ENCODE measurements around the gene KCNQ1.

KCNQ1 gene

DNA sequence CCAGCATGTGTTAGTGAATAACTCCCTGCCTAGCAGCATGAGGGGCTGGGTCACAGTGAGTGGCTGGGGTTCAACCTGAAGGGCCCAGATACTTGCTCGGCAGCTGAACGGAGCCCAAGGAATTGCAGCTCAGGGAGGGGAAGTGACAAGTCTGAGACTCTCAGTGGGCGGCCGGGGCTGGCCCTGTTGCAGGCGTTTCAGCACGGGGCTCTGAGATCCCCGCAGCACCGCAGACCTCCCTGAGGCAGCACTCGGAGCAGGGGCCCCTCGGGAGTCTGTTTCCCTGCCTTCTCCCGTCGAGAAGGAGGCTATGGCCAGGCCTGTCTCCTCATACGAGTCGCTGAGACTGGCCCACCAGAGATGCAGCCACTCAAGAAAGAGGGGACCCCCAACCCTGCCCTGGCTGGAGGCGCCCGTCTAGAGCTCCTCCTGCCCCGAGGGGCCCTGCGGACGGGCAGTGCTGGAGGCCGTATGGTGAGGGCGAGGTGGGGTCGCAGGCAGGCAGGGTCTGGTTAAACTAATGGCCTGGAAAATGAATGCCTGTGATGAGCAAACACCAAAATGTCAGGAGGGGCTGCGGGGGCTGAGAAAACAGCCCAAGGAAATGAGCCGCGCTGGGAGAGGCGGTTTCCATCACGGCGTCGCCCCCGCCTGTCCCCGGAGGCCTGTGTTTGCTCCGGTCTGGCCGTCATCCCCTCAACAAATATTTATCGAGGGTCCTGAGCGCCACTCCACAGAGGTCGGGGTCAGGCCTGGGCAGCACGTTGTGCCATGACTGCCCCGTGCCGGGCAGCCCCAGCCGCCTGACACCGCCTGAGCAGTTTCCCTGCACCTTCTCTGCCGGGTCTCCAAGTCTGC, 35.0 kb upstream of the KCNQ1 start:
- H3K4me3 ChIP-seq (ENCODE audit: low read length) = no peak overlapping the region
- DNase-seq (ENCODE audit: low read depth, low spot score) = no peak

DNA sequence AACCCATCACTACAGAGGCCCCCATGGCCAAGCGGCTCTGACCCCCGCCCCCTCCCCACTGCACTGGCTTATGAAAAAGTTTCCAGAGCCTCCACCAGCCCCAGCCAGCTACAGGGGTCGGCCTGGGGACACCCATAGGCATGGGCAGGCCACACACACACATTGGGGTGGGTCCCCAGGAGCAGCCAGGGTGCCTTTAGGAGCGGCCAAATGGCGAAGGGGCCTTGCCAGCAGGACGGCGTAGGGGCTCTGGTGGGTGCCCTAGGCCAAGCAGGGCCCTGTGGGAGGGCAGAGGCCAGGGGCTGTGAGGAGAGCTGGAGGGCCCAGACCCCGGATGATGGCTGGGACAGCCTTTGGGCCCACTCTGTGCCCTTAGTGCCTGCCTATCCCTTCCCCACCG, 34.2 kb upstream of the KCNQ1 start:
- H3K4me3 ChIP-seq (ENCODE audit: low read length) = no peak overlapping the region
- DNase-seq (ENCODE audit: low read depth, low spot score) = no peak

- no peak overlapping the region for H3K4me3 ChIP-seq (ENCODE audit: low read length)
Measured at GRCh38 chr11:2411446-2412305, 33.1 kb upstream of the KCNQ1 start.

GRCh38 chr11:2412323-2412722, 32.5 kb upstream of the KCNQ1 start:
- H3K4me3 ChIP-seq (ENCODE audit: low read length) = no peak overlapping the region
- DNase-seq (ENCODE audit: low read depth, low spot score) = no peak

More at GRCh38 chr11:2411446-2412305, 33.1 kb upstream of the KCNQ1 start:
- DNase-seq (ENCODE audit: low read depth, low spot score) = no peak

DNA sequence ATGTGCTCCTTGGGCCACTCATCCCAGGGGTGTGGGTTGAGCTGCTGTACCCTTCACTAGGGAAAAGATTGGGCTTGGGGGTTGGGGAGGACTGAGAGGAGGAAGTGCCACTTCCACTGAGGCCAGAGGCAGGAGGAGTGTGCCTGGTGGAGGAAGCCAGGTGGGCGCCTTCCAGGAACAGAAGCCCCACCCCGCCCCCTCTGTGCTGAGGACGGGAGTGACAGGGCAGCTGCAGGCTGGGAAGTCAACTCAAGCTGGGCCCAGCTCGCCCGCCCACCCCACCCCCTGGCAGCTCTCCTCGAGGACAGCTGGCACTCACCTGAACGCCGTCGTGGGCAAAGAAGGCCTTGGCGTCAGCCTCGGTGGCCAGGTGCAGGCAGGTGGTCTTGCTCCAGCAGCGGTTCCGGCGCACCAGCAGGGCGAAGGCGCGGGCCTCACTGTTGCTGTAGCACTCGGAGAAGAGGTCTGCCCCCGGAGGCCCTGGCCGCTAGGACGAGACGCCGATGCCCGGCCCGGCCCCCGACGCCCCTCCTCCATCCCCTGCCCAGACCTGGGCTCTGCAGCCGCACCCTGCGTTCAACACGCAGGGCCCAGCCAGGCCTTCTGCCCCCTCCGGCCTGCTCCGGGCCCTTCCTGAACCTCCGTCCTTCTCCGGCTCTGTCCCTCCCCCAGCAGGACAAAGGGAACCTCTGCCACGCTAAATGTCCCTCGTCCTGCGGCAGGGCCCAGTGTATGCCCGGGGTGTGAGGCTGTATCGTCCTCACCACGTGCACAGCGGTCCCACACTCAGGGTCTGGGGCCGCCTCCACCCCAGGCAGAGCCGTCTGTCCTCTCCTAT, 30.8 kb upstream of the KCNQ1 start:
- H3K4me3 ChIP-seq (ENCODE audit: low read length) = no peak overlapping the region
- DNase-seq (ENCODE audit: low read depth, low spot score) = no peak

DNA sequence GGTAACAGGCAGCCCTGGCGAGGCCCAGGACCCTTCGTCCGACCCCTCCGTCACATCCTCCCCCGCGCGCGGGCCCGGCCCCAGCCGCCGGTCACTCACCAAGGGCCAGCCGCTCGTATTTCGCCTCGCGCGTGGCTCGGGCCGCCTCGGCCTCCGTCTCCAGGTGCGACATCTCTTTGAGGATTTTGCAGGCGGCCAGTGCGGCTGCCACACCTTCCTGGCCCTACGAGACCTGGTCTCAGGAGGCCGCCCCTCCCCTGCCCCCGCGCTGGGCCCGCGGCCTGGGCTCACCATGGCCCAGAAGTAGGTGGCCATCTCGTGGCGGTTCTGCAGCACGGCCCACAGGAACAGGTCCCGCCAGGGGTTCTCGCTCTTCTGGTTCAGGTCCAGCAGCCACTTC, 30.2 kb upstream of the KCNQ1 start:
- no peak for DNase-seq (ENCODE audit: low read depth, low spot score)
- H3K4me3 ChIP-seq (ENCODE audit: low read length) = no peak overlapping the region

- H3K4me3 ChIP-seq (ENCODE audit: low read length) = no peak overlapping the region
Measured at GRCh38 chr11:2415171-2415570, 29.6 kb upstream of the KCNQ1 start.

DNA sequence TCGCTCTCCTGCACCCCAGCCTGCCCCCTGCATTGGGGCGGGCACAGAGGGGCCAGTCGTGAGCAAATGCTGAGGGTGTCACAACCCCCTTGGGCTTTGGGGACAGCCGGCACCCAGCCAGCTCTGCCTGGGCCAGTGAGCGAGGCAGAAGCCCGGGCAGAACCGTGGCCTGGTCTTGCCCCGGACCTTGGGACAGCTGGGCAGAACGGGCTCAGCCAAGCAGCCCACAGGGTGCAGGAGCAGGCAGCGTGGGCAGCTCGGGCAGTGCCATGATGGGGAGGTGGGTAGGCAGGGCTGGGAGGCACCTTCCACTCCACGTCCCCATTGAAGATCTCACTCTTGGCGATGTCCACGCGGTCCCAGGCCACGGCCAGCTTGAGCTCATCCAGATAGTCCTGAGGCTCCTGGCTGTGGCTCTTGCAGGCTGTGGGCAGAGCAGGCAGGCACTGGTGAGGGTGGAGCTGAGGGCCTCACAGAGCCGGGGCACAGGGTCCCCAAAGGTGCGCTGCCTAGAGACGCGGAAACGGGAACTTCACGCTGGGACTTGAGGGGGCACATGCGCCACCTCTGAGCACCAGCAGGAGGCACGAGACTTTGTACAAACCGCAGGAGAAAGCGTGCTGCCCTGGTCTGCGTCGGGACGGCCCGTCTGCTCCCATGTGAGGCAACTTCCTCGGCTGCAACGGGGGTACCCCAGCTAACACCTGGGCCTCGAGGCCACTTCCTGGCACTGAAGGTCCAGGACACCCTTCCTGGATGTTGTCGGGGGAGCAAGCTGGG, 29.0 kb upstream of the KCNQ1 start:
- no peak for DNase-seq (ENCODE audit: low read depth, low spot score)
- no peak overlapping the region for H3K4me3 ChIP-seq (ENCODE audit: low read length)

More at GRCh38 chr11:2415171-2415570, 29.6 kb upstream of the KCNQ1 start:
- DNase-seq (ENCODE audit: low read depth, low spot score) = no peak

GRCh38 chr11:2416765-2417164, 28.0 kb upstream of the KCNQ1 start:
- no peak overlapping the region for H3K4me3 ChIP-seq (ENCODE audit: low read length)
- no peak for DNase-seq (ENCODE audit: low read depth, low spot score)

DNA sequence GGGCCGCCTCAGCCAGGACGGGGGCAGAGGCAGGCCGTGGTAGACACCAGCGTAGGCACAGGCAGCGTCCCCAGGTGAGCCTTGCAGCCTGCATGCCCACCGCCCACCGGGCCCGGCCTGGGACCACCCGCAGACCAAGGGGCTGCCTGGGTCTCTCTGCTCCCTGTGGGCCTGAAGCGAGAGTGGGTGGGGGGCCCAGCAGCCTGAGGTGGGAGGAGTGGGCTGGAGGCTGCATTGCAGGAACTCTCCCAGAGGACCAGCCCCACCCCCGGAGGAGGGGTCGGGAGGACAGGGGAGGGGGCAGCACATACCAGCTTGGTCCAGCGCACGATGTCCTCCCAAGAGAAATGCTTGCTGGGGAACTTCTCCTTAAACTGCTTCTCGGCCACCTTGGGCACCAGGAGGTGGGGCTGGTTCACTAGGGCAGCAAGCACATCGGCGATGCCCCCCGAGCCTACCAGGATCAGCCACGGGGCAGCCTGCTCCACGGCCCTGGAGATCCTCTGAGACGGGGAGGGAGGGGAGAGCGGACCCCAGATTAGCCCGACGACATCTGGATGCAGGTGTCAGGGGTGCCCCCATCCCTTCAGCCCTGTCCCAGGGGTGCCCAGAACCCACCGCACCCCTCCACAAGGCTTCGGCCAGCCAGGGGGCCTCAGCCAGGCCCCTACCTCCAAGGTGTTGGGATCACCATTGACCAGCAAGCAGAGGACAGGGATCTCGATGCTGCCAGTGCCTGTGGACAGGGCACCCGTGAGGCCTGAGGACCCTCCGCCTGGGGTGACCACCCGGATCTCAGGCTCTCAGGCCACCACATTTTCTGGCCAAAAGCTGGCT, 26.7 kb upstream of the KCNQ1 start:
- no peak for DNase-seq (ENCODE audit: low read depth, low spot score)

GRCh38 chr11:2418693-2419360, 26.0 kb upstream of the KCNQ1 start:
- peak; percentile 45 for DNase-seq (ENCODE audit: low read depth, low spot score)
- H3K4me3 ChIP-seq (ENCODE audit: low read length) = no peak overlapping the region

More for the DNA sequence above, 26.7 kb upstream of the KCNQ1 start:
- no peak overlapping the region for H3K4me3 ChIP-seq (ENCODE audit: low read length)

- H3K4me3 ChIP-seq (ENCODE audit: low read length) = no peak overlapping the region
- DNase-seq (ENCODE audit: low read depth, low spot score) = peak; percentile 45
Measured at GRCh38 chr11:2419638-2420501, 24.9 kb upstream of the KCNQ1 start.

DNA sequence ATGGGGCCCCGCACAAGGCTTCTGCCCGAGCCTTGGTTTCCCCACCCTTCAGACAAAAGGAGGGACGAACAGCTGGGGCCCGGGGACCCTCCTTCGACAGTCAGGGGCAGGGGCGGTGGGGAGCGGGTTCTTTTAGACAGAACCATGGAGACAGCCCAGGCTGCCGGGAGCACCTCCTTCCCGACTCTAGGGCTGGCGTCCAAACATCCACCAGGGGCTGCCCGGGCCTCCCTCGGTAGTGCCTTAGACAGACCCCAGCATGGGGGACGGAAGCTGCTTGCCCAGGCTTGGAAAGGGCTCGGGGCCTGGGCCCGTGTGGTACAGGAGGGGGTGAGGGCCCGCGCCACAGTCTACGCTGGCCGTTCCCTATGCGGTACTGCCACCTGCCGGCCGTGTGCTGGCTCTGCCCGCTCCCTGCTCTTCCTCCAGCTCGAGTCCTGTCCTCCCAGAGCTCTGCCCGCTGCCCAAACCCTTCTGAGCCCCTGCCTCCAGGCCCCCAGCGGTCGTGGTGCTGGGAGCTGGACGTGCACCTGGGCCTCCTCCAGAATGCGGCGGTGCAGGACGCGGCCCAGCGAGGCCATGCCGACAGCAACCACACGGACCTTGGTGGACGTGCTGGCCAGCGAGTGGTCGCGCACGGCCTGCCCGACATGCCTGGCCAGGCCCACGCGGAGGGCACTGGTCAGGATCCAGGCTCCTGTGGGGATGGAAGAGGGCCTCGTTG, 24.1 kb upstream of the KCNQ1 start:
- no peak overlapping the region for H3K4me3 ChIP-seq (ENCODE audit: low read length)
- peak; percentile 39 for DNase-seq (ENCODE audit: low read depth, low spot score)

- H3K4me3 ChIP-seq (ENCODE audit: low read length) = no peak overlapping the region
- DNase-seq (ENCODE audit: low read depth, low spot score) = no peak
Measured at GRCh38 chr11:2421226-2421994, 23.4 kb upstream of the KCNQ1 start.

- H3K4me3 ChIP-seq (ENCODE audit: low read length) = no peak overlapping the region
- DNase-seq (ENCODE audit: low read depth, low spot score) = no peak
Measured at GRCh38 chr11:2421996-2422395, 22.8 kb upstream of the KCNQ1 start.
